CD4-positive, alpha-beta T cell (primary cell): ENCODE results near the gene ITGA11. TPM values are rescaled to one million over a fixed set of nuclear protein-coding genes. Genes with fewer than 3 reads are reported as not detected.

Source experiments
- ATAC-seq: fragments of 200-7000 bp; cut with Tn5 transposase; one replicate; pipeline ENCODE4 v1.10.0; 2022; ENCODE audit warnings: mild to moderate bottlenecking; ENCODE audit not compliant: poor library complexity
- CTCF ChIA-PET: fragments of 350-600 bp; sonication (Branson Sonifier 250); formaldehyde crosslinking; loops from one replicate; lab custom pipeline; 2021; ENCODE audit warnings: antibody characterized with exemption, inconsistent platforms; lab: Charles Lee
- POLR2A ChIA-PET: fragments of 350-600 bp; sonication (Branson Sonifier 250); formaldehyde crosslinking; loops from one replicate; lab custom pipeline; 2021; ENCODE audit warnings: antibody characterized with exemption, inconsistent platforms; lab: Charles Lee
- DNase-seq, 14 experiments: peaks; one replicate each; pipeline ENCODE4 v3.0.0-alpha.2; 2013 to 2020; ENCODE audit warnings: mixed read lengths in 2 of 14
- H3K27ac ChIP-seq, 2 donors: one replicate each; pipeline versions ENCODE4 v1.5.1 to v1.7.0; 2013; ENCODE audit warnings: low read length in 2 of 2, low read depth in 1 of 2, mild to moderate bottlenecking in 1 of 2
- H3K27me3 ChIP-seq, 2 experiments: 1 replicate in 1 of 2; 2 replicates in 1 of 2; pipeline versions ENCODE4 v1.6.1 to v1.7.0; 2013; ENCODE audit warnings: low read length in 2 of 2, control low read depth in 1 of 2, mild to moderate bottlenecking in 1 of 2, moderate library complexity in 1 of 2; ENCODE audit not compliant: insufficient read depth in 2 of 2, control insufficient read depth in 1 of 2
- H3K36me3 ChIP-seq: one replicate; pipeline ENCODE4 v1.6.1; 2013; ENCODE audit warnings: low read length, control low read depth; ENCODE audit not compliant: insufficient read depth
- H3K4me1 ChIP-seq: one replicate; pipeline ENCODE4 v1.6.1; 2013; ENCODE audit warnings: low read length, control low read depth; ENCODE audit not compliant: insufficient read depth
- H3K4me3 ChIP-seq: one replicate; pipeline ENCODE4 v1.5.1; 2013; ENCODE audit warnings: mild to moderate bottlenecking, low read length, moderate library complexity
- H3K9me3 ChIP-seq, 2 experiments: 1 replicate in 1 of 2; 2 replicates in 1 of 2; pipeline versions ENCODE4 v1.6.1 to v1.7.0; 2013; ENCODE audit warnings: low read length in 2 of 2, mild to moderate bottlenecking in 2 of 2, control low read depth in 1 of 2, moderate library complexity in 1 of 2; ENCODE audit not compliant: control insufficient read depth in 1 of 2, insufficient read depth in 1 of 2
- H3K27ac Mint-ChIP-seq: one replicate; pipeline ENCODE4 v1.8.0; 2020; ENCODE audit warnings: mixed read lengths
- H3K27me3 Mint-ChIP-seq: one replicate; pipeline ENCODE4 v1.8.0; 2021; ENCODE audit warnings: mixed read lengths
- H3K36me3 Mint-ChIP-seq: one replicate; pipeline ENCODE4 v1.8.0; 2021; ENCODE audit warnings: low read depth, mixed read lengths
- H3K4me1 Mint-ChIP-seq: one replicate; pipeline ENCODE4 v1.8.0; 2021; ENCODE audit warnings: low read depth, mixed read lengths
- H3K4me3 Mint-ChIP-seq: one replicate; pipeline ENCODE4 v1.8.0; 2020; ENCODE audit warnings: mild to moderate bottlenecking, mixed read lengths
- H3K9me3 Mint-ChIP-seq: one replicate; pipeline ENCODE4 v1.8.0; 2020; ENCODE audit warnings: mixed read lengths
- CTCF ChIP-seq: fragments of 200-600 bp; IDR thresholded peaks from one replicate; pipeline ENCODE4 v1.8.0; 2022; ENCODE audit warnings: antibody characterized with exemption, mild to moderate bottlenecking
- intact Hi-C, 2 experiments: fragments of 100-400 bp; cut with DNase I in 1 of 2; cut with micrococcal nuclease in 1 of 2; formaldehyde crosslinking; loops; one replicate each; pipeline versions ENCODE4 v1.15.1 to v1.9.0; 2023 to 2025; cut with DNase I, micrococcal nuclease
- total RNA-seq, 174 experiments: library from RNA in 2 of 174; stranded (reverse) in 2 of 174; gene quantifications; one replicate each; pipeline ENCODE4 v1.2.3 and lab custom pipeline; 2021 to 2026

ITGA11 gene
- total RNA-seq, 2 experiments from 2014 or later, result 0.08 to 0.20 TPM

DNA sequence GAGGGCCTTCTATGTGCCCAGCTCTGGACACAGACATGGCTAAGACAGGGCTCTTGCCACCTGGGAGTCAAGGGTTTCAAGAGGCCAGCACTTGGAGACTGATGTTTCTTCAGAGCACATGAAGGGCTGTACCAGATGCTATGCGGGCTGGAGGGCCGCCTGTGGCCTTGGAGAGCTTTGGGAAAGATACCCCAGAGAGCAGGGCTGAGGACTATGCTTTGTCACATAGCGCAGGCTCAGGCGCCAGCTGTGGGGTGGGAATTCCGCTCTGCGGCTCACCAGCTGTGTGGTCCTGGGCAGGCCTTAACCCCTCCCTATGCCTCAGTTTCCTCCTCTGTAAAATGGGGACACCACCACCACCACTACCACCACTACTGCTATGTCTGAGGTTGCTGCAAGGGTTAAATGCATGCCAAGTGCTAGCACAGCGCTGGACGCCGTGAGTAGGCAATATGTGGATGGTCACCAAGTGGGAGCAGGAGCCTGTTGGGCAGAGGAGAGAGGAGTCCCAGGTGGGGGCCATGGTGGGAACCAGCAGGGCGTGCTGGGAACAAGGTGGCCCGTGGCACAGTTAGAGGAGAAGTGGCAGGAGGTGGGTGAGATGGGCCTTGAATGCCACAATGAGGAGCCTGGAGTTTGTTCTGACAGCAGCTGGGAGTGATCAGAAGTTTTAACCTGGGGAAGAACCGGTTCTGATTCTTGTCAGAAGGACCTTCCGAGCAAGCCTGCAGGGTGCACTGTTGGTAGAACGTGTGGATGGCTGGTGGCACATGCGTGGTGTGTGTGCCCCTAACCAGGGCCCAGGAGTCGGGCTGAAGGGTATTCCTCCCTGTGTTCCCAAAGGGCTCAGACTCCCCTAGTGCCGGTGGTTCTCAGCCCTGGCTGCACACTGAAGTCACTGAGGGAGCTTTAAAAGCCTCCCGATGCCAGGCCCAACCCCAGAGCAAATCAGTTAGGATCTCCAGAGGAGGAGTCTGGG, 112.7 kb downstream of the ITGA11 start:
- H3K27me3 ChIP-seq, result no peaks in the 10 kb centered on the region
- Mint-ChIP-seq H3K27ac (no peak overlapping the region), H3K36me3 (no peaks in the 10 kb centered on the region), H3K9me3 (no peaks in the 10 kb centered on the region), H3K4me3 (no peak overlapping the region), H3K27me3 (no peaks in the 10 kb centered on the region), H3K4me1 (peaks cover 19% of the 10 kb centered on the region)
- no peak overlapping the region for H3K4me3 ChIP-seq
- H3K27ac ChIP-seq, result no peak overlapping the region
- no peaks in the 10 kb centered on the region for H3K9me3 ChIP-seq
- ChIA-PET CTCF (interaction anchor here (1.3 kb wide), 1 partner anchor 66 kb away, joined by 3 read pairs; no protein-coding TSS in a partner anchor), POLR2A (no interaction called here)
- no peaks in the 10 kb centered on the region for H3K4me1 ChIP-seq
- H3K36me3 ChIP-seq, result no peaks in the 10 kb centered on the region
- no peak for TF ChIP-seq CTCF
- ATAC-seq (no peak), DNase-seq (no peak)
- intact Hi-C loops, result no loop called here

DNA sequence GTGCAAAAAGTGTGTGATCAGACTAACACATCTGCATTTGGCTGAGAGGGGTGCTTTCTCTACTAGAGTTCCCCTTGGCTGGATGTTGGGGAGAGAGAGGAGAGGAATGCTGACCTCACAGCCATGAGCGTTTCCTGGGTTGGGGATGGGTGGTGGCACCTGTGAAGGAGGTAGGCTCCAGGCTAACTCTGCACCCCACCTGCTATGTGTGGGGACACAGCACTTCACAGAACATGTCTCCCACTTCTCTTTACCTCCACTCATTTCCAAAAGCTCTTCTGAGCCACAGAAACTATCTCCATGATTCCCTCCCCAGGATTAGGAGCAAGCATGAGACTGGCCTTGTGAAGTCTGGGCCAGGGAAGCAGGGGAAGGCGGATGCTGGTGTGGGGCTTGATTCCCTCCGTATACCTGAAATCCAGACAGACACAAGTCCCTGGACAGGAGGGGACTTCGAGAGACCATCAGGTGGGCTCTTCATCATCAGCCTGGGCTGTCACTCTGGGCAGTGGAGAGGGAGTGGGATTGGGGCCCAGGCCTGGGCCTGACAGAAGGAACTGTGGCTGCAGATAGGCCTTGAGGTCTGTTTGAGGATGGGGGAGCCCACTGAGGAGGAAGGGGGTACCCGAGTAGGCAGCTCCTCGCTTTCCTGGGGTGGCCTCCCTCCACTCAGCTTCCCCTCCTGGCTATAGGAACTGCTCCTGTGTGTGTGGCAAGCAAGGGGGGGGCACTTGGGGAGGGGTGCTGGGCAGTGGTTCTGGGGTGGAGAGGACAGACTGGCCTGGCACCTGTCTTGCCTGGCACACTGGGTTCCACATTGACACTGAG, 113.7 kb downstream of the ITGA11 start:
- Mint-ChIP-seq H3K36me3 (no peaks in the 10 kb centered on the region), H3K9me3 (no peaks in the 10 kb centered on the region), H3K27me3 (no peaks in the 10 kb centered on the region), H3K4me3 (no peak overlapping the region), H3K27ac (no peak overlapping the region), H3K4me1 (peaks cover 19% of the 10 kb centered on the region)
- no peak overlapping the region for H3K27ac ChIP-seq
- no peaks in the 10 kb centered on the region for H3K36me3 ChIP-seq
- ChIA-PET POLR2A (no interaction called here), CTCF (interaction anchor here (1.3 kb wide), 1 partner anchor 65 kb away, joined by 3 read pairs; no protein-coding TSS in a partner anchor)
- intact Hi-C loops, result no loop called here
- ATAC-seq (no peak), DNase-seq (no peak)
- H3K4me3 ChIP-seq, result no peak overlapping the region
- H3K27me3 ChIP-seq, result no peaks in the 10 kb centered on the region
- no peak for TF ChIP-seq CTCF
- no peaks in the 10 kb centered on the region for H3K4me1 ChIP-seq
- H3K9me3 ChIP-seq, result no peaks in the 10 kb centered on the region

DNA sequence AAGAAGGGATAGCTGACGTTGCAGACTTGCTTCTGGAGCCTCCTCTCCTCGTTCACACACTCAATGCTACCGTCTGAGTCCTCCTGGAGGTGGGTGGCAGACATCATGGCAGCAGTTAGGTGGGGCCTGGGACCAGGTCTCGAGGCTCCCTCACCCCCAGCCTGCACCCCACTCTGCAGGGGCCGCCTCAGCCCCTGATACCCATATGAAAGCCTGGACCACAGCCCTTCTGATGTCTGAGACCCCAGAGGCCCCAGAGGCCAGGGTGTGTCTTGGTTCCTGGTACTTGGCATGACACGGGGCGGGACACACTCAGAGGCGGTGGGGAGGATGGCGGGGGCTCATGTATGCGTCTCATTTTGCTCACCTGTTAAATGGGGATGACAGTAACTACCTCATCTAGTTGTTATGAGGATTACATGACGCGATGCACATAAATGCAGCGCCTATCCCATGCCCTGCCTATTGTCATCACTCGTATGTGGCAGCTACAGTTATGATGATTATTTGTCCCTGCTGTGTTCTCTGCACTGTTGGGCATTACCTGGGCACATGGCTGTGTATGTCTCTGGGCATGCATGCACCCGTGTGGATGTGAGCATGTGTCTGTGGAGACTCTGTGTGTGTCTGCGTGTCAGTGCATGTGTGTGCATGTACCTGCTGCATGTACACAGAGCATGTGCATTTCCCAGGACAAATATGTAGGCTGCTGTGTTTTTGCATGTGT, 114.5 kb downstream of the ITGA11 start:
- Mint-ChIP-seq H3K4me1 (peaks cover 19% of the 10 kb centered on the region), H3K27me3 (no peaks in the 10 kb centered on the region), H3K4me3 (no peak overlapping the region), H3K27ac (no peak overlapping the region), H3K36me3 (no peaks in the 10 kb centered on the region), H3K9me3 (no peaks in the 10 kb centered on the region)
- TF ChIP-seq CTCF, result no peak
- CTCF ChIA-PET, result interaction anchor here (0.8 kb wide), 1 partner anchor 11 kb away, joined by 3 read pairs; no protein-coding TSS in a partner anchor
- Histone ChIP-seq H3K27me3 (no peaks in the 10 kb centered on the region), H3K4me3 (no peak overlapping the region), H3K27ac (no peak overlapping the region), H3K9me3 (no peaks in the 10 kb centered on the region), H3K4me1 (no peaks in the 10 kb centered on the region), H3K36me3 (no peaks in the 10 kb centered on the region)
- POLR2A ChIA-PET, result no interaction called here
- DNase-seq (no peak), ATAC-seq (no peak)
- intact Hi-C loops, result no loop called here
